ENCODE results near the gene TAS2R14.

GRCh38 chr12:10959804-10960203, 20.7 kb upstream of the TAS2R14 start:
- TF ChIP-seq CTCF (IDR thresholded peaks at IDR 0.05): no peak
- TF ChIP-seq POLR2A (IDR thresholded peaks at IDR 0.05): no peak
- TF ChIP-seq POLR2AphosphoS5 (IDR thresholded peaks at IDR 0.05): no peak

Measured in transverse colon (tissue), 4 donors.